ENCODE data around the gene ZFP69B.
"Not testable (repeated sequence)": the region's sequence is repeated elsewhere in the genome, so short reads cannot be mapped to it uniquely, and the experiment has no call there.

ZFP69B gene

DNA sequence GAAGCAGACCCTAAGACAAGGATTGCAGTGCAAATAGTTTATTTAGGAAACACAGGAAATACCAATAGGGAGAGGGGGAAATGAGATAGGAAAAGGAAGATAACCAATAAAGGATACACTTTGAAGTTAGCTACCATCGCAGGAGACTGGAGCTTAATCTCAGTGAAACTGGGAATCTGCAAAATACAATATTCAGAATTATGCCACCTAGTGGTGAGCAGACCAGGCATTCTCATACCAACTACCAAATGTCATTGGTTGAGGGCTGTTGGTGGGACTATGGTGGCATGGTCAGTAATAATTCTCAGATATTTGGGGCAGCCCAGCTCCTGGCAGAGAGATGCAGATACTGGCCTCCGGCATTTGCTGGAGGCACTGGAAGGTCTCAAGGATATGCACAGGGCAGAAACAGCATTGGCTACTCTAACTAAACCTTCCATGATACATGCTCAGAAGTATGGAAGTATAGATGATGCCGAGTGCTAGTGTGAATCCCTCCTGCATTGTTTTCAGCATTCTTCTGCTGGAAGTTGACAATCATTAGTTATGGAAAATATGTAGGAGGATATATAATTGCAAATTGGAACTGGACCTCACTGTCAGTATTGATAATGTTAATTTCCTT is 11.8 kb upstream of the ZFP69B start:
- DNase-seq, result peak; percentile 10

DNA sequence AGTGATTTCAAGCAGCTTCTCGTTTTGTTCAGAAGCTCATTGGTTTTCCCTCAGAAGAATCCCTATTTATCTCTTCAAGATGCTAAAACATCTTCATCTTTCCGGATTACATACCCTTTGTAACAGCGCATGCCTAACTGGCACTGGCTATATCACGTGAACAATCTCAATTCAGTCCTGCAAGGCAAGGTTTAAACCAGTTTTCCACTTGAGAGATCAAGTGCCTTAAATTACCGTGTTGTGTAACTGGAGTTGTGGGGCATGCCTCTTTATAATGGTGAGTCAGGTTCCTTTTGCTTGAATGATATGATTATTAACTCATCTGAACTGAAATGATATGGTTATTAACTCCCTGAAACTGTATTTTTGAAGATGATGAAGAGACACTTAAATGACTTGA is 11.0 kb upstream of the ZFP69B start:
- DNase-seq, result no peak

GRCh38 chr1:40450495-40451237 is 390 bp downstream of the ZFP69B start:
- peak; percentile 89 for DNase-seq

- no peak for DNase-seq
Measured at GRCh38 chr1:40451238-40451585, 936 bp downstream of the ZFP69B start.

DNA sequence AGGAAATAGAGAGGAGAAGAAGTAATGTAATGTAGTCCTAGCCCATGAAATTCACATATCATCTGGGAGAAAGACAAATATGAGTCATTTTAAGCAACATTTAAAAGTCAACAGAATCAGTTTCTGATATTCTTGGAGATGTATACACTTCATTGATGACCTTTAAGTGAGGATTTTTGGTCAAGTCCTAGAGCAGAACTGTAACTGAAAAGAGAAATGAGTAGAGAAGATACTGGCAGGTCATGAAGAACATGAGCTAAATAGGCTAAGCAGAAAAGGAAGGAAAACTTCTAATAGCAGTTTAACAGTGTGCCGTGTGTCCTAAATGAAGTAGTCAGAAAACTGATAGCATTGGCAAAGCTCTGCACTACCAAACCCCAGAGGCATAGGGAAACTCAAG is 4.6 kb downstream of the ZFP69B start:
- no peak for DNase-seq

DNA sequence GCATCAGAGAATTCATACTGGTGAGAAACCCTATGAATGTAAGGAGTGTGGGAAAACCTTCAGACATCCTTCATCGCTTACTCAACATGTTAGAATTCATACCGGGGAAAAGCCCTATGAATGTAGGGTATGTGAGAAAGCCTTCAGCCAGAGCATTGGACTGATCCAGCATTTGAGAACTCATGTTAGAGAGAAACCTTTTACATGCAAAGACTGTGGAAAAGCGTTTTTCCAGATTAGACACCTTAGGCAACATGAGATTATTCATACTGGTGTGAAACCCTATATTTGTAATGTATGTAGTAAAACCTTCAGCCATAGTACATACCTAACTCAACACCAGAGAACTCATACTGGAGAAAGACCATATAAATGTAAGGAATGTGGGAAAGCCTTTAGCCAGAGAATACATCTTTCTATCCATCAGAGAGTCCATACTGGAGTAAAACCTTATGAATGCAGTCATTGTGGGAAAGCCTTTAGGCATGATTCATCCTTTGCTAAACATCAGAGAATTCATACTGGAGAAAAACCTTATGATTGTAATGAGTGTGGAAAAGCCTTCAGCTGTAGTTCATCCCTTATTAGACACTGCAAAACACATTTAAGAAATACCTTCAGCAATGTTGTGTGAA is 12.8 kb downstream of the ZFP69B start:
- no peak for DNase-seq

DNA sequence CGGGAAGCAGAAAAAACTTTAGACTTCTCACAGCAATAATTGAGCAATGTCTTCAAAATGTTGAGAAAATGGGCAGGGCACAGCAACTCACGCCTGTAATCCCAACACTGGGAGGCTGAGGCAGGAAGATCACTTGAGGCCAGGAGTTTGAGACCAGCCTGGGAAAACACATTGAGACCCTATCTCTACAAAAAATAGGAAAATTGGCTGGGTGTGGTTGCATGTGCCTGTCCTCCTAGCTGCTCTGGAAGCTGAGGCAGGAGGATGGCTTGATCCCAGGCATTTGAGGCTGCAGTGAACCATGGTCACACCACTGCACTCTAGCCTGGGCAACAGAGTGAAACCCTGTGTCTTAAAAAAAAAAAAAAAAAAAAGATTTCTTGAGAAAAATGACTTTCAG is 19.1 kb downstream of the ZFP69B start:
- no peak for DNase-seq

GRCh38 chr1:40475268-40475667 is 25.0 kb downstream of the ZFP69B start:
- DNase-seq, result no peak

DNA sequence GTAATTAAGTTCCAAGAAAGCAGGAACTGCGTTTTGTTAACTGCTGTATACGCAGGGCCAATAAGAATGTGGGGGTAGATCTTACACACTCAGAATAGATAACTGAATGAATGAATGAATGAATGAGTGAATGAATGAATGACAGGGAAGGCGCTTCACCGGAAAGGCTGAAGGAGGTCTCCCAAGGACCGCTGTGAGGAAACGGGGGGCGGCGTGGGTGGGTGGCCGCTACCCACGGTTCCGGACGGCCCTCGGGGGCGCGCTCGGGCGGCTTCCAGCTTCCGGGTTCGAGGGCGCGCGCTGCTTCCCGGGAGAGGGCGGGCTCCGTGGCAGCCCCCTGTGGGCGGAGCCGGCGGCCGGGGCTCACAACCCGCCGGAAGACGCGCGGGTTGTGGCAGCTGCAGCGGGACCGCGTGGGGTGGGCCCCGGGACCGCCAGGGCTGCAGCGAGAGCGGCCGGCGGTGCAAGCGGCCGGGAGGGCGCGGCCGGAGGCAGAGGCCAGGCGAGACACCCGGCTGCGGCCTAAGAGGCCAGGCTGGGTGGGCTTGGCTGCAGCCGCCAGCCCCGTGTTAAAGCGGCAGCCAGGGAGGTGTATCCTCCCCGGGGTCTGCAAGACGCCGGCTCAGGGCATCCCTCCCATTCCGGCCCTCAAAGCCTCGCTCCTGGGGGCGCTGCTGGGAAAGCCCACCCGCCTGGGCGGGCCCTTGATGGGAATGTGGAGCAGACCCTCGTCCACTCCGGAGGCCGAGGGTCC is 26.8 kb downstream of the ZFP69B start, which contains the start of gene ZFP69:
Gene ZFP69, plus strand, starts transcription at position 367 of the 754 bp plus-strand sequence. CDS start 2,072 bp downstream, outside the sequence.
- DNase-seq, result peak; percentile 68

DNA sequence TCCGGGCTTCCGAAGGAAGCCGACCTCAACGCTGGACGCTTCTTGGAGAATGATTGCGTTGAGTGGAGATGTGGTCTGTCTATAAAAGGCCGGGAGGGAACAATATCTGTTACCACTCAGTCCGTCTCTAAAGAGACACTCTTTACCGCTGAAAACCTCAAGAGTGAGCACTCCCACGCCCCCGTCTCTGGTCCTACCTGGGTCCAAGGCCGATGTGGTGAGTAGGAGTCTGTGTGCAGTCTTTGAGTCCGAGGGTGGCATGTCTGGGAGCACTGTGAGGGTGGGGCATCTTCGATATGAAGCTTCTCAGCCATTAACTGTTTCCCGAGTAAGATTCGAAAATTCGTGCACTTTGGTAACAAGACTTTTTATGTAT is 27.4 kb downstream of the ZFP69B start:
- peak; percentile 15 for DNase-seq

- DNase-seq, result no peak
Measured at GRCh38 chr1:40478276-40478675, 28.0 kb downstream of the ZFP69B start.

DNA sequence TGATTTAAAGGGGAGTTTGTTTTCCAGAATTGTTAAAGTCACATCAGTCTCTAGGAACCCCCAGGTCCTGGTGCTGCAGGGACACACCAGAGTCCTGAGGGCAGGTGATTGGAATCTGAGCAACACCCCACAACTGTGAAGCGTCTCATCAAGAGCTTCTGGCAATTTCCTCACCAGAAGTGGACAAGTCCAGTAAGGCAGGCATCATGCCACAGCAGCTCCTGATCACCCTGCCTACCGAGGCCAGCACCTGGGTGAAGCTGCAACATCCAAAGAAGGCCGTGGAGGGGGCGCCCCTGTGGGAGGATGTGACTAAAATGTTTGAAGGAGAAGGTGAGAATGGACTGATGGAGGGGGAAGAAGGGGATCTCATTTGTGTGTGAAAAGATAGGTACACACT is 28.9 kb downstream of the ZFP69B start:
- no peak for DNase-seq

DNA sequence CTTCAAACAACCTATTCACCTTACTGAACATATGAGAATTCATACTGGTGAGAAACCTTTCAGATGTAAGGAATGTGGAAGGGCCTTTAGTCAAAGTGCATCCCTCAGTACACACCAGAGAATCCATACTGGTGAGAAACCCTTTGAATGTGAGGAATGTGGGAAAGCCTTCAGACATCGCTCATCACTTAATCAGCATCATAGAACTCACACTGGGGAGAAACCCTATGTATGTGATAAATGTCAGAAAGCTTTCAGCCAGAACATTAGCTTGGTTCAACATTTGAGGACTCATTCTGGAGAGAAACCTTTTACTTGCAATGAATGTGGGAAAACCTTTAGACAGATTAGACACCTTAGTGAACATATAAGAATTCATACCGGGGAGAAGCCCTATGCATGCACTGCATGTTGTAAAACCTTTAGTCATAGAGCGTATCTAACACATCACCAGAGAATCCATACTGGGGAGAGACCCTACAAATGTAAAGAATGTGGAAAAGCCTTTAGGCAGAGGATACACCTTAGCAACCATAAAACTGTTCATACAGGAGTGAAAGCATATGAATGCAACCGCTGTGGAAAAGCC is 45.1 kb downstream of the ZFP69B start:
- DNase-seq, result no peak

GRCh38 chr1:40502651-40503050 is 52.4 kb downstream of the ZFP69B start:
- DNase-seq, result not testable (repeated sequence)

GRCh38 chr1:40507973-40508372 is 57.7 kb downstream of the ZFP69B start:
- no peak for DNase-seq

DNA sequence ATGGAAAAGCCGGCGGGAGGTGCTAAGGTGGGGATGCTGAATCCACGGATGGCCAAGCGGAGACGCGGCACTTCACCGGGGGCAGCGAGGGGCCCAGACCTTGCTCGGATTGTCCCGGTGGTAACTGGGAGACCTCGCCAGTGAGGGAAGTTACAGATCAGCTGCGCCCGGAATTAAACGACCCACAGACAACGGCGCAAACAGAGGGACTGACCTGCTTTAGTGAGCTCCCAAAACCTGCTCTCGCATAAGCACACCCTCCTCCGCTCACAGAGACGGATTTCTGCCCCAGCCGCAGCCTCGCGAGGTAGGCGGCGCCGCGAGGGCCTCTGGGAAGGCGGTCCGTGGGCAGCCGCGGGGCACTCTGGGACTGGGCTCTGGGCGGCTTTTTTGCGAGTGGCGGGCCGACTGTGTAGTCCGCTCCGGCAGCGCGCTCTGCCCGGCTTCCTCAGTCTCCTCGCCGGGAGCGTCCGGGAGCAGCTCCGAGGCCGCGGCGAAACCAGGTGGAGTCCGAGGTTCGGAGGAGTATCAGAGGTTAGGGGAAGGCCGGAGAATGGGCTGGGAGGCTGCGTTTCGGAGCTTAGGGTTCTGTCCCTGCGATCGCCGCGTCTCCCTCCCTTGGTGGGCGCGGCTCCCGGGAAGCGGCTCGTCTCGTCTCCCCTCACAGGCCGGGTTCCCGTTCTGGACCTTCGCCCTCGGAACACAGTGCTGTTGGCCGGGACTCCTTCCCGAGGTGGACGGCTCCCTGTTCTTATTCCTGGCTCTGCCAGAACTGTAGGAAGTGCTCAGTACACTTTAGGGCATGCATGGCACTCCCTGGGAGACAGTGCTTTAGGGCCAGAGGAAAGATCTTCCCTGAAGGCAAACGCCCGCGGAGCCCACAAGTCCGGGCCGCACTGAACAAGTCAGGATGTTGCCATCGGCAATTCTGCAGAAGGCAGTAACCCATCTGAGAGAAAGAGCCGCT is 58.4 kb downstream of the ZFP69B start, which contains the start of gene EXO5:
Gene EXO5, plus strand, starts transcription at position 393 of the 967 bp plus-strand sequence. CDS start 5,778 bp downstream, outside the sequence.
- DNase-seq, result peak; percentile 88
